Skeletal muscle tissue (tissue), 4 donors: ENCODE measurements around the gene SP140L. TPM values are rescaled to one million over a fixed set of nuclear protein-coding genes. Genes with fewer than 3 reads are reported as not detected.
"Not testable (repeated sequence)": the region's sequence is repeated elsewhere in the genome, so short reads cannot be mapped to it uniquely, and the experiment has no call there.

ENCODE experiments used
- H3K27ac ChIP-seq: one replicate; pipeline ENCODE4 v1.7.0; 2013; ENCODE audit warnings: mild to moderate bottlenecking, low read depth, low read length, inconsistent platforms
- H3K27me3 ChIP-seq, 3 donors: one replicate each; pipeline ENCODE4 v1.7.0; 2013; ENCODE audit warnings: low read length in 3 of 3; ENCODE audit not compliant: control insufficient read depth in 3 of 3, insufficient read depth in 3 of 3
- H3K36me3 ChIP-seq, 3 donors: one replicate each; pipeline ENCODE4 v1.7.0; 2013; ENCODE audit warnings: low read length in 3 of 3; ENCODE audit not compliant: control insufficient read depth in 3 of 3, insufficient read depth in 3 of 3
- H3K4me1 ChIP-seq, 3 donors: one replicate each; pipeline ENCODE4 v1.7.0; 2013; ENCODE audit warnings: low read length in 3 of 3, mild to moderate bottlenecking in 3 of 3; ENCODE audit not compliant: control insufficient read depth in 3 of 3, insufficient read depth in 3 of 3
- H3K4me3 ChIP-seq, 3 donors: one replicate each; pipeline ENCODE4 v1.7.0; 2013; ENCODE audit warnings: low read length in 3 of 3
- H3K9ac ChIP-seq, 3 donors: one replicate each; pipeline ENCODE4 v1.7.0; 2013; ENCODE audit warnings: low read length in 3 of 3, mild to moderate bottlenecking in 3 of 3, moderate library complexity in 2 of 3, low read depth in 1 of 3
- H3K9me3 ChIP-seq, 3 donors: one replicate each; pipeline ENCODE4 v1.7.0; 2013; ENCODE audit warnings: low read length in 3 of 3; ENCODE audit not compliant: control insufficient read depth in 3 of 3
- total RNA-seq: library from RNA; depleted of rRNA; stranded (reverse); fragments of >200 nt; gene quantifications from one replicate; pipeline ENCODE4 v1.2.3, GENCODE V29; 2014
- donor health status: Osteomylitis.

The SP140L gene
- total RNA-seq, 1 donor from 2014 or later: 3.7 TPM

DNA sequence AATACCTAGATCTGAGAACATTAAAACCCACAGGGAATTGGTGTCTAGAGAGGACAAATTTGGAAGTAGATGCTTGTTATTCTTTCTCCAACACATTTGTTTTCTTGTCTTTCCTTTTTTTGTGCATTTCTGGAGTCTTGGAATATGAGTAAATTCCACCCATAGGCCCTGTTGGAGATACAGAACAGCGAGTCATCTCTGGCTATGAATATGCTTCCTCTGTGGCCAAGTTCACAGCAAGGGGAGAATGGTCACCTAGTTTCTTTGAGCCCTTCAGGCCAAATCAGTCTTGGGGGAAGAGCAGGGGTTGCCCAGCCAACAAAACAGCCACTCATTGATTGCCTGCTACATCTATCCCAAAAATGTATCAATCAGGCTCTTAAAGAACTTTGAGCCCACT lies 31.3 kb downstream of the SP140L start:
- H3K4me1 ChIP-seq: no peaks in the 10 kb centered on the region
- no peaks in the 10 kb centered on the region for H3K27me3 ChIP-seq
- H3K9ac ChIP-seq: no peak overlapping the region
- H3K36me3 ChIP-seq: peaks cover 0 to 8% (median 3%) of the 10 kb centered on the region in 3 donors
- no peak overlapping the region for H3K4me3 ChIP-seq
- no peaks in the 10 kb centered on the region for H3K9me3 ChIP-seq
- H3K27ac ChIP-seq: no peak overlapping the region

DNA sequence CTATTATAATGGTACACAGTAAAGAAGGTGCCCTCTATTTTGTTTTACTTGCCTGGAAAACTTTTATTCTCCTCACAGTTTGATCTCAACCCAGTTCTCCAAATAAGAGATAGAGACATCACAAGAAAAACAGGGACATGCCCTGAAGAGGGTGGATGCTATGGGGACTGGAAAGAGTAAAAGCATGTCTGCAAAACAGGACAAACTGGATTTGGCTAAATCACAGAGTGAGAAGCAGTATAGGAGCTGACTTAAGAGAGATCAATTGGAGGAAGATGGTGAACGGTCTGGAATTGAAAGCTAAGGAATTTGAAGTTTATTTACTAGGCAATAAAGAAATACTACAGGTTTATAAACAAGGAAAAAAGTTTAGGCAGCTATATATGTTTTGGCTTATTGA lies 33.0 kb downstream of the SP140L start:
- Histone ChIP-seq H3K9me3 (no peaks in the 10 kb centered on the region), H3K36me3 (peaks cover 0 to 8% (median 3%) of the 10 kb centered on the region in 3 donors), H3K4me3 (no peak overlapping the region), H3K27me3 (no peaks in the 10 kb centered on the region), H3K4me1 (no peaks in the 10 kb centered on the region), H3K9ac (no peak overlapping the region), H3K27ac (no peak overlapping the region)

DNA sequence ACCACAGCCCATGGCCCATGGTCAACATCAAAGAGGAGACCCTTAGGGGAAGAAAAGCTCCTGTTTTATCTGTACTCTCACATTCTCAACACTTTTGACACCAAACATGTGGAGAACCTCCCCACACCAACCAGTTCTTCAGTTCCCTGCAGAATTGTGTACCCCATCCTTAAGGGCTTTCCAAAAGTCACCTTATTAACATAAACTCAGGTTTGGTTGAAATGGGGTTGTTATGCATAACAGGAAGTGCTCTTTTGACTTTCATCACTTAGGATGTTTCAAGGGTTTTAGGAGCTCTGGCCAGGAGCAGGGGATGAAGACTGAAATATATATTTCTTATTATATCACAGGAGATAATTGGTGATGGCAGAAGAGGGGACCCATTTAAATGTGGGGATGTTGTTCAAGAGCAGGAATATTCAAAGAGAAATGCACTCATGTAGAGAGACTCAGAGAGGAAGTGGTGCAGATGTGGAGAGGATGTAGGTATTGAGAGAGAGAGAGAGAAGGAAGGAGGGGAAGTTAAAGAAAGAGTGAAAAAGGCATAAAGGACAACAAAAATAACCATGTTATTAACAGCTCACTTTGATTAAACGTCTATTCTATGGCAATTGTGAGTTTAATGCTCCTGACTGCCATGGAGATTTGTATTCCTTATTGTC lies 35.2 kb downstream of the SP140L start:
- Histone ChIP-seq H3K27me3 (no peaks in the 10 kb centered on the region), H3K36me3 (peaks cover 0 to 8% (median 3%) of the 10 kb centered on the region in 3 donors), H3K9me3 (no peaks in the 10 kb centered on the region), H3K4me3 (no peak overlapping the region), H3K27ac (no peak overlapping the region), H3K4me1 (no peaks in the 10 kb centered on the region), H3K9ac (no peak overlapping the region)

GRCh38 chr2:230382108-230382507 lies 55.1 kb downstream of the SP140L start:
- no peaks in the 10 kb centered on the region for H3K27me3 ChIP-seq
- H3K9me3 ChIP-seq: no peaks in the 10 kb centered on the region
- H3K27ac ChIP-seq: no peak overlapping the region
- no peaks in the 10 kb centered on the region for H3K4me1 ChIP-seq
- H3K36me3 ChIP-seq: peaks cover 0 to 11% (median 9%) of the 10 kb centered on the region in 3 donors
- no peak overlapping the region for H3K9ac ChIP-seq
- H3K4me3 ChIP-seq: no peak overlapping the region

- Histone ChIP-seq H3K9me3 (no peaks in the 10 kb centered on the region), H3K27me3 (no peaks in the 10 kb centered on the region), H3K4me3 (no peak overlapping the region), H3K9ac (no peak overlapping the region), H3K36me3 (peaks cover 0 to 11% (median 10%) of the 10 kb centered on the region in 3 donors), H3K27ac (no peak overlapping the region), H3K4me1 (no peaks in the 10 kb centered on the region)
Observed at GRCh38 chr2:230383453-230383852, 56.5 kb downstream of the SP140L start.

- peaks cover 0 to 25% (median 16%) of the 10 kb centered on the region in 3 donors for H3K36me3 ChIP-seq
- H3K4me3 ChIP-seq: no peak overlapping the region
- H3K9me3 ChIP-seq: no peaks in the 10 kb centered on the region
- no peak overlapping the region for H3K27ac ChIP-seq
- no peaks in the 10 kb centered on the region for H3K4me1 ChIP-seq
- H3K27me3 ChIP-seq: no peaks in the 10 kb centered on the region
- H3K9ac ChIP-seq: no peak overlapping the region
Observed at GRCh38 chr2:230384986-230385385, 58.0 kb downstream of the SP140L start.

DNA sequence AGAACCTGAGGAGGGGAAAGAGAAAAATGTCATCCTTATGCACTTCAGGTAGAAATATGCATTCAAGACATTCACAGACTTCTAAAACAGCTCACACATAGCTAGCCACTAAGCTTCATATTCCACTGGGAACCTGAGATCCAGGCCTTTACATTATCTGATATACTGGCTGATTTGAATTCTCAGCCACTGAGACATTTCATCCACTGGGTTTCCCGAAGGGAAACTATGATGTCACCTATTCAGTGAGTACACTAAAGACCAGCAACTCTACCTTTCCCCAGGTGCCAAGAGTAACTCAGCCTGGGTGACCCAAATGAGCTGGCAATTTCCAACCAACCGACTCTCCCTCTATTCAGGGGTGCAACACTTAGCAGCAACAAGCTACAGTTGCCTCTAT lies 67.3 kb downstream of the SP140L start:
- Histone ChIP-seq H3K36me3 (peaks cover 2 to 26% (median 4%) of the 10 kb centered on the region in 3 donors), H3K4me3 (no peak overlapping the region), H3K4me1 (no peaks in the 10 kb centered on the region), H3K27ac (no peak overlapping the region), H3K27me3 (no peaks in the 10 kb centered on the region), H3K9ac (no peak overlapping the region), H3K9me3 (peaks cover 0 to 5% (median 0%) of the 10 kb centered on the region in 3 donors)

GRCh38 chr2:230398698-230399097 lies 71.7 kb downstream of the SP140L start:
- H3K4me1 ChIP-seq, H3K4me3 ChIP-seq, H3K9me3 ChIP-seq, H3K9ac ChIP-seq, H3K27me3 ChIP-seq, H3K27ac ChIP-seq: not testable (repeated sequence)
- H3K36me3 ChIP-seq: peaks cover 8 to 20% (median 8%) of the 10 kb centered on the region in 3 donors

DNA sequence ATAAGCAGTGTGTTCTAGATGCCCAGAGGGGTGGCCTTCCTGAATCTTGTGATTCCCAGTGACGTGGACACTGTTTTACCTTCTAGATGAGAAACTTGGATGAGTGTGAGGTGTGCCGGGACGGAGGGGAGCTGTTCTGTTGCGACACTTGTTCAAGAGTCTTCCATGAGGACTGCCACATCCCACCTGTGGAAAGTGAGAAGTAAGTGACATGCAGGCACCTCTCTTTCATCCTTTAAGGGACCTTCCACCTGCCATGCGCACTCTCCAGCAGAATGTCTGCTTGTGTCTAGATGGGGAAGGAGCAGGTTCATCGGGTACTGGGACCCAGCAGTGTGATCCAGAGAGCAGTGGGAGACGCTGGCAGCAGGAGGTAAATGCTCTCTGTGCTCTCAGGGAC lies 73.0 kb downstream of the SP140L start:
- Histone ChIP-seq H3K27ac (no peak overlapping the region), H3K4me3 (no peak overlapping the region), H3K27me3 (no peaks in the 10 kb centered on the region), H3K9ac (no peak overlapping the region), H3K4me1 (no peaks in the 10 kb centered on the region), H3K9me3 (peaks cover 0 to 5% (median 0%) of the 10 kb centered on the region in 3 donors), H3K36me3 (peaks cover 6 to 10% (median 8%) of the 10 kb centered on the region in 3 donors)

DNA sequence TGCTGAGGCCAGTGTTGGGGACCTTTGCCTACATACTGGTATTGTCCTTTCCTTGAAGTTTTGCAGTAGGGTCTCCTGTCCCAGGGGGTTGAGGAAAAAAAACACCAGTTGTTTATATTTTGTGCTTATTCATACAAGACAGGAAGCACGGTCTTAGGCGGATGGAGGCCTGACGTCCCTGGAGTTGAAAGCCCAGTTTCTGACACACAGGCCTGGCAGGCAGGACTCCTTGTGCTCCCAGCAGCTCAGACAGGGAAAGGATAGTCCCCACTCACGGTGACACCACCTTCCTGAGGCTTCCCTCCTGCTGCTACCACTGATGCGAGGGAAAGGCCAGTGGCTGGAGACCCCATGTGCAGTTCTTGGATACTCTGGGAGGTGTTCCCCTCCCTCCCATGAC lies 73.5 kb downstream of the SP140L start:
- Histone ChIP-seq H3K9ac (no peak overlapping the region), H3K36me3 (peaks cover 6 to 8% (median 8%) of the 10 kb centered on the region in 3 donors), H3K4me3 (no peak overlapping the region), H3K27ac (no peak overlapping the region), H3K4me1 (no peaks in the 10 kb centered on the region), H3K27me3 (no peaks in the 10 kb centered on the region), H3K9me3 (peaks cover 0 to 5% (median 0%) of the 10 kb centered on the region in 3 donors)
